ENCODE results near the gene SLC25A2. TPM values are rescaled to one million over a fixed set of nuclear protein-coding genes. Genes with fewer than 3 reads are reported as not detected.

Gene SLC25A2
- total RNA-seq, 1 experiment from 2014 or later: 0.88 TPM

DNA sequence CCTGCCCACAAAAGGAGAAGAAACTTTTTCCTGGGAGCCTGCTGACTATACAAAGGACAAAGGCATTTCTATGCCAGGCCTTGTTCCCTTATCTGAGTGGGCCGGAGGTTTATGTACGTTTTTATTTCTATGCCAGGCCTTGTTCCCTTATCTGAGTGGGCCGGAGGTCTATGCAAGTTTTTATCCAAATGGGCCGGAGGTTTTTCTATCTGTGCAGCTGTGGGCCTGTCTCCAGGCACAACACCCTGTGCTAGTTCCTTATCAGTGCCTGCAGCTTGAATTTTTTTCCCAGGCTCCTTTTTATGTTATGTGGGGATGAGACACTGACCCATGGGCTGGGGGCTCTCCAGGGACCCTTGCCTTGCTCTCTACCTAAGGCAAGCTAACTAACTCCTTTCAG lies 5.5 kb downstream of the SLC25A2 start:
- no peak for DNase-seq (ENCODE audit: low spot score)
- Histone ChIP-seq H3K9me3 (ENCODE audit: low read depth, low read length, poor library complexity, severe bottlenecking) (no peaks in the 10 kb centered on the region), H3K36me3 (ENCODE audit: insufficient read depth, low read length, poor library complexity, severe bottlenecking) (no peaks in the 10 kb centered on the region), H3K27me3 (replicated peaks; ENCODE audit: insufficient read depth, low read depth, low read length, poor library complexity) (no peaks in the 10 kb centered on the region), H3K4me3 (ENCODE audit: low read depth, low read length, poor library complexity, severe bottlenecking) (no peak overlapping the region), H3K4me1 (ENCODE audit: insufficient read depth, low read length, poor library complexity, severe bottlenecking) (no peaks in the 10 kb centered on the region), H3K27ac (ENCODE audit: low read depth, low read length, poor library complexity, severe bottlenecking) (no peak overlapping the region)
- BruUV-seq (replicated peaks): no TSS peak
- intact Hi-C loops (cut with micrococcal nuclease; ENCODE audit: unreplicated experiment): no loop called here
- TF ChIP-seq, protein P1, sequence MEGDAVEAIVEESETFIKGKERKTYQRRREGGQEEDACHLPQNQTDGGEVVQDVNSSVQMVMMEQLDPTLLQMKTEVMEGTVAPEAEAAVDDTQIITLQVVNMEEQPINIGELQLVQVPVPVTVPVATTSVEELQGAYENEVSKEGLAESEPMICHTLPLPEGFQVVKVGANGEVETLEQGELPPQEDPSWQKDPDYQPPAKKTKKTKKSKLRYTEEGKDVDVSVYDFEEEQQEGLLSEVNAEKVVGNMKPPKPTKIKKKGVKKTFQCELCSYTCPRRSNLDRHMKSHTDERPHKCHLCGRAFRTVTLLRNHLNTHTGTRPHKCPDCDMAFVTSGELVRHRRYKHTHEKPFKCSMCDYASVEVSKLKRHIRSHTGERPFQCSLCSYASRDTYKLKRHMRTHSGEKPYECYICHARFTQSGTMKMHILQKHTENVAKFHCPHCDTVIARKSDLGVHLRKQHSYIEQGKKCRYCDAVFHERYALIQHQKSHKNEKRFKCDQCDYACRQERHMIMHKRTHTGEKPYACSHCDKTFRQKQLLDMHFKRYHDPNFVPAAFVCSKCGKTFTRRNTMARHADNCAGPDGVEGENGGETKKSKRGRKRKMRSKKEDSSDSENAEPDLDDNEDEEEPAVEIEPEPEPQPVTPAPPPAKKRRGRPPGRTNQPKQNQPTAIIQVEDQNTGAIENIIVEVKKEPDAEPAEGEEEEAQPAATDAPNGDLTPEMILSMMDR (conservative IDR thresholded peaks at IDR 0.05; ENCODE audit: low read depth, low read length): no peak
- TF ChIP-seq EZH2 (IDR thresholded peaks at IDR 0.05; ENCODE audit: borderline replicate concordance, low read depth, low read length, poor library complexity, severe bottlenecking): no peak
- ChIA-PET CTCF (no interaction called here), POLR2A (ENCODE audit: low non-redundant PET) (no interaction called here)

DNA sequence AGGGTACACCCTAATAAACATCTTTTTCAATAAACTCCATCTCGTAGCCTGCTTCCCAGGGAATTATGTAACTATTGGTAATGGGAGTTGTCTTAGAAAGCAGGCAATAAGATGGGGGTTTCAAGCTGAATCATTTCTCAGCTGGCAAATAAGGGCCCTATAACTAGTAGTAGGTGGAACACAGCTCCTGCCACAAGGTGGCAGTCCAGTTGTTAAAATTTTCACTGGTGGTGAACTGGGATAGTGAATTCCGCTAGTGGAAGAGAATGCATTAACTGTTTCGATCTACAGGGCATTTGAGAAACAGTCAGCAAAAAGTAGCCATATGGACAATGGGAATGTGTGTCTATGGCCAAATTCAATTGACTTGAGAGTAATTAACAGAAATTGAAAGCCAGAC lies 30.9 kb downstream of the SLC25A2 start:
- POLR2A ChIA-PET (ENCODE audit: low non-redundant PET): interaction anchor here (0.6 kb wide), 1 partner anchor 365 kb away, joined by 3 read pairs; no protein-coding TSS in a partner anchor
- H3K4me3 ChIP-seq (ENCODE audit: low read depth, low read length, poor library complexity, severe bottlenecking): no peak overlapping the region
- H3K9me3 ChIP-seq (ENCODE audit: low read depth, low read length, poor library complexity, severe bottlenecking): peaks cover 26% of the 10 kb centered on the region
- no TSS peak for BruUV-seq (replicated peaks)
- CTCF ChIA-PET: no interaction called here
- intact Hi-C loops (cut with micrococcal nuclease; ENCODE audit: unreplicated experiment): no loop called here
- TF ChIP-seq EZH2 (IDR thresholded peaks at IDR 0.05; ENCODE audit: borderline replicate concordance, low read depth, low read length, poor library complexity, severe bottlenecking): no peak
- TF ChIP-seq, protein P1 (conservative IDR thresholded peaks at IDR 0.05; ENCODE audit: low read depth, low read length): 0 out of 2 replicates have a peak, but pooled peaks have one; percentile 26
- no peaks in the 10 kb centered on the region for H3K36me3 ChIP-seq (ENCODE audit: insufficient read depth, low read length, poor library complexity, severe bottlenecking)
- DNase-seq (ENCODE audit: low spot score): peak; percentile 7
- no peaks in the 10 kb centered on the region for H3K4me1 ChIP-seq (ENCODE audit: insufficient read depth, low read length, poor library complexity, severe bottlenecking)
- H3K27ac ChIP-seq (ENCODE audit: low read depth, low read length, poor library complexity, severe bottlenecking): no peak overlapping the region
- H3K27me3 ChIP-seq (replicated peaks; ENCODE audit: insufficient read depth, low read depth, low read length, poor library complexity): no peaks in the 10 kb centered on the region

DNA sequence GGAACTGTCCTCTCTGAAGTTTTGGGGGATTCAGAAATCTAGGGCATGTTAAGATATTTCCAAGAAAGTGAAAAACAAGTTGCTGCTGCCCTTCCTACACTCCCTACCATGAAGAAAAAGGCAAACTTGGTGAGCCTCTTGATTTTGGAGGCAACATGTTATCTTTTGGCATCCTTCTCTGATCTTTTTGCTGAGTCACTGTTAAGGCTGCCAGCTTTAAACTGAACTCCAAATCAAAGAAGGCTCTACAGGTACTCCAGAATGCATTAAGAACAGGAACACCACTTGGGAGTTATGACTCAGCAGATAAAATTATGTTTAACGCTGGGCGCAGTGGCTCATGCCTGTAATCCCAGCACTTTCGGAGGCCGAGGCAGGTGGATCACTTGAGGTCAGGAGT lies 34.7 kb downstream of the SLC25A2 start:
- no TSS peak for BruUV-seq (replicated peaks)
- CTCF ChIA-PET: no interaction called here
- Histone ChIP-seq H3K4me3 (ENCODE audit: low read depth, low read length, poor library complexity, severe bottlenecking) (no peak overlapping the region), H3K27ac (ENCODE audit: low read depth, low read length, poor library complexity, severe bottlenecking) (no peak overlapping the region), H3K4me1 (ENCODE audit: insufficient read depth, low read length, poor library complexity, severe bottlenecking) (no peaks in the 10 kb centered on the region), H3K36me3 (ENCODE audit: insufficient read depth, low read length, poor library complexity, severe bottlenecking) (no peaks in the 10 kb centered on the region), H3K27me3 (replicated peaks; ENCODE audit: insufficient read depth, low read depth, low read length, poor library complexity) (no peaks in the 10 kb centered on the region), H3K9me3 (ENCODE audit: low read depth, low read length, poor library complexity, severe bottlenecking) (peaks cover 53% of the 10 kb centered on the region)
- POLR2A ChIA-PET (ENCODE audit: low non-redundant PET): no interaction called here
- DNase-seq (ENCODE audit: low spot score): no peak
- TF ChIP-seq EZH2 (IDR thresholded peaks at IDR 0.05; ENCODE audit: borderline replicate concordance, low read depth, low read length, poor library complexity, severe bottlenecking): no peak
- TF ChIP-seq, protein P1 (conservative IDR thresholded peaks at IDR 0.05; ENCODE audit: low read depth, low read length): no peak
- intact Hi-C loops (cut with micrococcal nuclease; ENCODE audit: unreplicated experiment): no loop called here

All from A673 (cell line).